NCI-H345 (cell line): Measurements from ENCODE around the gene CD163L1.
"Not testable (repeated sequence)": the region's sequence is repeated elsewhere in the genome, so short reads cannot be mapped to it uniquely, and the experiment has no call there.

Experiments used
- DNase-seq: peaks from one replicate; lab custom pipeline; 2025; lab: John Stamatoyannopoulos, UW

Gene CD163L1

DNA sequence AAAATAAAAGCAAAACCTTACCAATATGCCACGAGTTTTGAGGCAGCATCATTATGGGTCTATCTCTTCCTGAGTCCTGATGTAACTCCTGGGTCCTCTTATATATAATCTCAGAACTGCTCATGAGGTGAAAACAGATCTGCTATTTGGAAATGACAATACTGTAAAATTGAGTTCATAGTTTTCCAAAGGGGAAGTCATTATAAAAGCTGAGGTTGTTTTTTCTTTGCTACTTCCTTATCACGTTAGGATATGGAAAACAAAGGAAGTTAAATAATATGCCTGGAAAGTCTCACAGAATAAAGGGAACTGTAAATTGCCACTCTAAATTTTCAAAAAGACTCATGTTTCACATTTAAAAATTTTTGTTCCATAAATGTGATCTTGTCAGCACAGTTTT lies at the start of gene CD163L1:
Gene CD163L1, minus strand, starts transcription at position 78 of the 400 bp plus-strand sequence. Its CDS starts 26 bp downstream, at position 52.
- no peak for DNase-seq

DNA sequence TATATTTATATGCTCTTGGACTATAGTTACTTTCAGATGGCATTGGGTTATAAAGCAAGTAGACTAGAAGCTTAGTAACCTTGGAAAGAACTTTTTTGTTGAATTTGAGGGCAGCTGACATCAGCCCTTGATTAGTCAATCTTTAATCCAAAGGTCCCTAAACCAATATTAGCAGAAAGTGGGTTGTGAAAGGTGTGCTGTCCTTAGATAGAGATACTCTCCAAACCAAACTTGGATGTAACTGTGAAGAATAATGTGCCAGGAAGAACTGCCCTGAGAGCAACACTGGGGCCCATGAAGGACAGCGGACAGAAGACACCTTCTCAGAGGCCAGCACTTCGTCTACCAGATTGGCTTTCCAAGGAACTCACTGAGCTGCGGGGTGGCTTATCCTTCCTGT lies 49.1 kb upstream of the CD163L1 start:
- no peak for DNase-seq

GRCh38 chr12:7486512-7486911 lies 42.6 kb upstream of the CD163L1 start:
- no peak for DNase-seq

- DNase-seq: no peak
Observed at GRCh38 chr12:7485095-7485494, 41.1 kb upstream of the CD163L1 start.

DNA sequence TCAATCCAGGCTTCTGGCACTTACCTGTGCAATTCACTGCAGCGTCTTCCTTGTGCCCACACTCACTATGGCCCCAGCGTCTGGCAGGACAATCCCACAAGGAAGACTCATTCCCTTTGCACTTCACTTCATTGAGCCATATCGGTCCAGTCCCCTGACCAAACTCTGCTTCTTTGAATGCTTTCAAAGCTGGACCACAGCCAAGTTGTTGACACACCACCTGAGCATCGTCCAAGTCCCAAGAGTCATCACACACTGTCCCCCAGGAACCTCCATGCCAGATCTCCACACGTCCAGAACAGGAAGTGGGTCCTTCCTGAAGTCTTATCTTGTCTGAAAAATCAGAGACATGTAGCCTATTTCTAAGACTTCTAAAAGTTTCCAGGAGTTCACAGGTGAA lies 39.4 kb upstream of the CD163L1 start:
- DNase-seq: no peak

- DNase-seq: no peak
Observed at GRCh38 chr12:7479771-7480170, 35.8 kb upstream of the CD163L1 start.

DNA sequence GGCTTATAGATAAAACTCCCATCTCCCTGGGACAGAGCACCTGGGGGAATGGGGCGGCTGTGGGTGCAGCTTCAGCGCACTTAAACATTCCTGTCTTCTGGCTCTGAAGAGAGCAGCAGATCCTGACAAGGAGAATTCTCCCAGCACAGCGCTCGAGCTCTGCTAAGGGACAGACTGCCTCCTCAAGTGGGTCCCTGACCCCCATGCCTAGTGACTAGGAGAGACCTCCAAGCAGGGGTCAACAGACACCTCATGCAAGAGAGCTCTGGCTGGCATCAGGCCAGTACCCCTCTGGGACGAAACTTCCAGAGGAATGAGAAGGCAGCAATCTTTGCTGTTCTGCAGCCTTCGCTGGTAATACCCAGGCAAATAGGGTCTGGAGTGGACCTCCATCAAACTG lies 28.1 kb upstream of the CD163L1 start:
- no peak for DNase-seq

GRCh38 chr12:7460375-7461259 lies 16.7 kb upstream of the CD163L1 start:
- peak; percentile 23 for DNase-seq

- no peak for DNase-seq
Observed at GRCh38 chr12:7459973-7460372, 16.0 kb upstream of the CD163L1 start.

DNA sequence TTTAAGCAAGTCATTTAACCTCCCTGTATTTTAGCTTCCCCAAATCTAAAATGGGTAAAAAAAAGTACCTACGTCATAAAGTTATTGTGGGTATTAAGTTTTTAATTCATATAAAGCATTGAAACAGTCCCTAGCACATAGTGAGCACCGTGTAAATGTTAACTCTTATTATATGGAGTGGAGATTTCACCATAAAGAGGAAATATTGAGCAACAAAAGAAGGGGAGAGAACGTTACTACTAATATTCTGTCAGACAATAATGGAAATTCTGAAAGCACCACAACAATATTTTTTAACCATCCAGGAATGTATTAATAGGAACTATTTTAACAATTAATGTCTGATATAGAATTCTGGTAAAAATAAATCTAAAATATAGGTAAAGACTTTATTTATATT lies 7.8 kb upstream of the CD163L1 start:
- no peak for DNase-seq

GRCh38 chr12:7450667-7451066 lies 6.7 kb upstream of the CD163L1 start:
- DNase-seq: no peak

DNA sequence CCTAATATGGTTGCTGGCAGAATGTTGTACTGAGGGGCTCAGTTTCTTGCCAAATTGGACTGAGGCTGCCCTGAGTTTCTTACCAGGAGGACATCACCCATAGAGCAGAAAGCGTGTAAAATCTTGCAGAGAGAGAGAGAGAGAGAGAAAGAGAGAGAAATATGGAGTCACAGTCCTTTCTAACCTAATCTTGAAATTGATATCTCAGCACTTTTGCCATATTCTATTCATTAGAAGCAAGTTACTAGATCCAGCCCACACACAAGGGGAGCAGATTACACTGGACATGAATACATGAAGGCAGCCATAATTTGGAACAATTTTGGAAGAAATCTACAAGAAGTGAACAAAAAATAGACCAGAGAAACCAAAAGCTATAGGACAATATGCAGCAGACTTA lies 4.1 kb upstream of the CD163L1 start:
- no peak for DNase-seq

DNA sequence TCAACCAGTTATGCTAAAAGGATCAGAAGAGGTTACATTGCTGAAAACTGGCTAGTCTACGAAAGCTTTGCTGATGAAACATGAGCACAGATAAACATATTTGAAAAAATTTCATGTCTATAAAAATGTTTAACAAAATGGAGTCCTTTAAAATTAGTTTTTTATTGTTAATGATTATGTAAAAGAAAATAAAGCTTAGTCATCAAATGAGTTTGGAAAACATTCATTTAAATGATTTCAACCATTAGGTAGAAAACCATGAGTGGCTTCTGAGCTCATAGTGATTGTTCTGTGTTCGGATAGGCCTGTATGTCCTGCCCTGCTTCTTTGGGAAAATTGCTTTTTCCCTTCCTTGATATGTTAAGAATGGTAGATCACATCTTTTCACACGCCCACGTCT lies 584 bp upstream of the CD163L1 start:
- no peak for DNase-seq

DNA sequence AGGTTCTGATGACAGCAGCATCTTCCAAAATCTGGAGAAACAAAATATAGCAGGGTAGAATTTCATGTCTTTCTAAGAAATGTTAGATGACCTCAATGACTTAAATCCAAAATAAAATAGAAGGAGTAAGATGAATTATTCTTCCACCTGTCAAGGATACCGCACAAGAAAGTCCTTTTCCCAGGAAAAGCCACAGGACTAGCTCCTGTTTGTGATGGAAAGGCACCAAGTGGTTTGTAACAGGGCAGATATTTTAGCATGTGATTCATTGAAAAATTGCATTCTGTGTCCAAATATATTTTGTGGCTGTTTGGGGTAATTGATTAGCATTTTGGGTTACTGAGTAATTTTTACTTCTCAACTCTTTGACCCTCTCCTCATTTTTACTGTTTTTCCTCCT lies 2.7 kb downstream of the CD163L1 start:
- DNase-seq: no peak

- DNase-seq: peak; percentile 38
Observed at GRCh38 chr12:7439579-7440505, 4.1 kb downstream of the CD163L1 start.

DNA sequence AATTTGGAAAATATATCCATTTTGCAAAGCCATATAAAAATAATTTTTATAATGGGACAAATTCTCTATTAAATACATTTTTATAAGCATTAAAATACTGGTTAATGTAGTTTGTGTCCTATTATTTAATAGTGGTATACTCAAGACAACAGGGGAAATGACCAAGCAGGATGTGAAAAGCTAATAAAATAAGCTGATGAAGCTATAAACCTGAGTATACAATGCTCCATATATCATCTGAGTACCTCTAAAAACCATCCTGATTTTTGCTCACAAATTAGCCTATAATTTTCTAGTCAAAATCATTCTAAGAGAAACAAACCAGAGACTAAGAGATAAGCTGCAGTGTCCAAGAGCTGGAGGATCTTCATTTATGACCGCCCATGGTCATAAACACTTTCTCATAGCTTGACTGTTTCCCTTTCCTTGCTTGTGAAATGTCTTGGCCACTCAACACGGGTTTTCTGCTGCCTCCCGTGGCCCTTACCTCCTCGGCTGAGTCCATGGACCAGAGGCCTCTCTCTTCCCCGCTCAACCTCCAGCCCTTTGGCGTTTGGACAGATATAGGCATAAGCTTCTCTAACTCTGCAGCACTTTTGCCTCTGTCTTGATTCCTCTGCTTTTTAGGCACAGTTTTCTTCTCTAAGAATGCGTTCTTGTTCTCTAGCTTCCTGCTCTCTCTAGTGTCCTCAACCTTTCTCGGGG lies 5.5 kb downstream of the CD163L1 start:
- DNase-seq: peak; percentile 1

- not testable (repeated sequence) for DNase-seq
Observed at GRCh38 chr12:7437494-7437893, 6.5 kb downstream of the CD163L1 start.

DNA sequence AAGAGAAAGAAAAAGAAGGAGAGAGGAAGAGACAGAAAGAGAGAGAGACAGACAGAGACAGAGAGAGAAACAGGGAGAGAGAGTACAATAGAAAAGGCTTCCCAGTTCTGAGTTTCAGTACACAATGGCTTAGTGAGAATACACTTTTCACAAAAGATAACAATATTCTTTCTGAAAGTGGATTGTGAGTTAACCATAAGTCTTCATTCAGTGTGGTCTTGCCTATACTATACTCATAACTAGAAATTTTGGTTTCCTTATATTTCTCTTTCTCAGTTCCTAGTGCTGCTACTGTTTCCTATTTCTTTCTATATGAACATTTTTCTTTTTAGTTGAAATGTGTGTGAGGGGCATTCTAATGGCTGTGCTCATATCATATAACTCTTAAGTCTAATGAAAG lies 9.3 kb downstream of the CD163L1 start:
- no peak for DNase-seq

GRCh38 chr12:7433276-7433822 lies 10.6 kb downstream of the CD163L1 start:
- DNase-seq: no peak

DNA sequence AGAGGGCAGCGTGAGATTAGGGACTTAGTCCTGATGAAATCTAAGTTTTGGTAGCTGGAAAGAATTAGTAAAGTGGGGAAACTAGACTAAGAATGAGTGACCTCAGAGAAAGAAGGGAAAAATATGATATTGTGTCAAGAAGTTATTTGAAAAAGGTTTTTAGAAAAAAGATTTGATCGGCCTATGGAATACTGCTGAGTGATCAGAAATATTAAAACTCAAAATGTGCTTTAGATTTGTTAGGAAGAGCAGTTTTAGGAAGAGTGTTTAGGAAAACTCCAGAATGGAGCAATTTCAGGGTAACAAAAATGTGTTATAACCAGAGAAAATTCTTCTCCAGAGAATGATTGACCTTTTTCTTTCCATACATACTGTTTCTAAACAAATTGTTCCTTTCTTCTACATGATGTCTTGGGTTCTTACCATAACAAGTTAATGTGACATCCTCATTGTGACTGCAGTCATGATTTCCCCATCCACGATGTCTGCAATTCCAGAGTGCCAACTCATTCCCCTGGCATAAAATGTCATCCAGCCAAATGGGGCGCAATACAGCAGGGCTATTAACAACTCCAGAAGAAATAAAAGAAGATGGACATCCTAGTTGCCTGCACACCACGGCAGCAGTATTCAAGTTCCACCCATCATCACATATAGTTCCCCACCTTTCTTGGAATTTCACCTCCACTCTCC lies 11.8 kb downstream of the CD163L1 start:
- no peak for DNase-seq

DNA sequence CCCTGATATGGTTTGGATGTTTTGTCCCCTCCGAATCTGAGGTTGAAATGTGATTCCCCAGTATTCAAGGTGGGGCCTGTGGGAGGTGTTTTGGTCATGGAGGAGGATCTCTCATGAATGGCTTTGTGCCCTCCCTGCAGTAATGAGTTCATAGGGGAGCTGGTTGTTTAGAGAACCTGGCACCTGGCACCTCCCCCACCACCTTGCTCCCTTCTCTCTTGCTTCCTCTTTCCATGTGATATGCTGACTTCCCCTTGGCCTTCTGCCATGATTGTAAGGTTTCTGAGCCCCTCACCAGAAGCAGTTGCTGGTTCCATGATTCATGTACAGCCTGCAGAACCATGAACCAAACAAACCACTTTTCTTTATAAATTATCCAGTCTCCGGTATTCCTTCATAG lies 32.6 kb downstream of the CD163L1 start:
- DNase-seq: no peak
